Activated CD4-positive, CD25-positive, alpha-beta regulatory T cell treated with anti-CD3 and anti-CD28 coated beads, Interleukin-2, amount 50 U/mL, for 16 hours (primary cell): ENCODE measurements around the gene MEIS2.

Source experiments
- DNase-seq: peaks from one replicate; pipeline ENCODE4 v3.0.0-alpha.2; 2020; ENCODE audit warnings: low read depth, low spot score

The MEIS2 gene

DNA sequence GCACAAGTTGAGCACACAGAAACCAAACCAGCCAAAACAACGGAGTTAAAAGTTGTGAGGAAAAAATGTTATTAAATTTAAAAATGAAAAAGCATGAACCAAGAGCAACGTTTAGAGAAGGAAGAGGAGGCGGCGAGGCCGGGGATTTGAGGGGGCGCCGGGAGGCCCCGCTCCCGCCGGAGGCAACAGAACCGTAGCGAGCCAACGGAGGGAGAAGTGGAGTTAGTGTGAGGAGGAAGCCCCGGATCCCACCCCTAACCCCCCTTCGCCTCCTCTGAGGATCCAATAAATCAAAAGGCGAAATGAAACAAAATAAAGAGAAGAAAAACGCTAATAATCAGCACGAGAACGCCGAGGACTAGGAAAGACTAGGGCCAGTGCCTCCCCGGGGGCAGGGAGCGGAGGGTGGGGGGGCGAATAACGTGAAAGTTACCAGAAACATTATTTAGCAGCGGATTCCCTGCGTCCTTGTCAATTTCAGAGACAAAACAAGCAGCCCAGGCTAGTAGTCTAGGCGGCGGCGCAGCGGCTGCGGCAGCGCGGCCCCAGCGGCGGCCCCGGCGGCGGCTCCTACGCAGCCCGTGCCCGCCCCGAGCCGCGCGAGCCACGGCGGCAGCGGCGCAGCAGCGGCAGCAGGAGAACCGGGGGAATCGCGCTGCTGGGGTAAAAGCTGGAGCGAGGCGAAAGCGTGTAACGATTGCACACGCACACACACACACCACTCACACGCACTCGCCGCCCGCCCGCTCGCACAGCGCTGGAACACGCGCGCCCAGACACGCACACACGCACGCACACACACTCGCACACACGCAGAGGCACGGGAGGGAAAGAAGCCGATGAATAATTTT, 1.7 kb downstream of the MEIS2 start:
- DNase-seq, result no peak

DNA sequence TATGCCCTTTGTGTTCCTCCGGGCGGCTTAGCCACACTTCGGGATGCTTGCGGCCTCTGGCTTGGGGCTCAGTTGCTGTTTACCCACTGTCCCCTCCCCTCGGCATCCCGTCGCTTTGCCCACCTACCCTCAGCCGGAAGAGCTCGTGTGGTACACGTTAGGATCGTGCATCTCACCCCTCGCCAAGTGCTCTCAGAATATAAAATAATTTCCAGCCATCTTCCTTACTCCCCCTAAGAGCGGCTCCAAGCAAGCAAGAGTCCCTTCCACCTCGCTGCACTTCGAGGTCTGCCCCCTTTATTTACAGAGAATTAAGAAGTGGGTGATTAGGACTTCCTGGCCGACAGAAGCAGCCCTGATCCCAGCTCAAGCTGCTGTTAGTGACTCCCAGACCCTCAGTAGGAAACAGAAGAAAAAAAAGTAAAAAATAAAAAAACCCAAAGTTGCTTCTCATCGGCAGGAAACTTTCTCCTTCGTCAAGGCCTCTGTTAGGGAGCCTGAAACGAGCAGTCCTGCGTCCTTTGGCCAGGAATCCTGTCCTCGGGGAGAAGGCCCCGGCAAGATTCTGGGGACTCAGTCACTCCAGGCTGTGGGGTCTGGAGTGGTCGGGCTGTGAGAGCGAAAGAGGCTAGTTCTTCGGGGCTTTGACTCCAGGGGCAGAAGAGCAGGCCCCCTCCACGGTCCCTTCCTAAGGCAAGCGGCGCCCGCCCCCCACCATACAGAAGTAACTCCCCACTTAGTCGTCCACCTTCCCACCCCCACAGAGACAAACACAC, 3.0 kb downstream of the MEIS2 start:
- DNase-seq, result no peak

DNA sequence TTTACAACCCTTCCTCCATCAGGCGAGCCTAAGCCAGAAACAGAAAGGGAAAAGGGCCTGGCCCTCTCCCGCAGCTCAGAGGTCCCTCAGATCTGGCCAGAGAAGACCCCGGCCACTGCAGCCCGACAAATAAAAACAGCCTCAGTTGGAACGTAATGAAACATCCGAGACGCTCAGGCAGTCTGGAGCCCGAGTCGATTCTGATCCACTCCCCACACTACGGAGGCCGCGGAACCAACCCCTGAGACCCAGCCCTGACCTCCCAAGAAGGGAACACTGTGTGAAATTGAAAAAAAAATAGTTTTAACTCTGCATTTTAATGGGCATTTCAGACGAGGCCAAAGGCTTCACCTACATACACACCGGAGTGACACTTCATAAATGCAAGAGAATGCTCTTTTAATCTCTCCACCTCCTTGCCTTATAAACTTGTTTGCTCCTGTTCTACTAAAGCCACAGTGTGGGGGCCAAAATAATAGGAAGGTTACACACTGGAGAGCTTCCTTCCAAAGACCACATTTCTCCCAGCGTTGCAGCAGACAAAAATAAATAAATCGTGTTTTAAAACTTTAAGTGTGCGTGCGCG, 3.7 kb downstream of the MEIS2 start:
- no peak for DNase-seq

DNA sequence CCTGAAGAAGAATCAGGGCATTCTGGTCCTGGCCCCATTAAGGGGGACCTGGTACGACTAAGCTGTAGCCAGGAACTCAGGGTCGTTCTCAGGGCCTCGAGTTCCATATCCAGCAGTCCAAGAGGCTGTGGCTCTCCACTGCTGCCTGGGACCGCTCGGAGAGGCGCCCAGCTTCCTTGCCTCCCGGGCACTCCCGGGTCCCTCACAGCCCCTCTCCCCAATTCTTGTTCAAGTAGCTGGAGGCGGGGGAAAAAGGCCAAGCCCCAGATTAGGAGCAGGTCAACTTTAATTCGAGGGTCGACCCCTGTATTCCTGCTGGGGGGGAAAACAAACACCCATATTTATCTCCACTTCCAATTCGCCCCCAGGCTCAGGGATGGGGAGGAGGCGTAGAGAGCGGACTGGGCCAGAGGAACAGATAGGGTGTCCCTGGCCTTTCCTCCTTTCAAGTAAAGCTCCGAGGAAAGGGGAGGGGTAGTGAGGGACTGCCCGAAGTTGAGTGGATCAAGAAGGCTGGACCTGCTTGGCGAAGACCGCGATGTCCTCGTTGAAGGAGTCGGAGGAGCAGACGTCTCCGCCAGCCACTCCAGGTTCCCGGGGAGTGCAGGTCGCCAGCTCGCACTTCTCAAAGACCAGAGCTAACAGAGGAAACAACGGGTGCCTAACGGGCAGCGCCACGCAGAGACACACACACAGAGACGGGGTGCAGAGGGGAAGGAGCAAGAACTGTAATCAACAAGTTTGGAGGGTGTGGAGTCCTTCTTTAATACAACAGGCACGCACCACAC, 4.4 kb downstream of the MEIS2 start:
- no peak for DNase-seq

DNA sequence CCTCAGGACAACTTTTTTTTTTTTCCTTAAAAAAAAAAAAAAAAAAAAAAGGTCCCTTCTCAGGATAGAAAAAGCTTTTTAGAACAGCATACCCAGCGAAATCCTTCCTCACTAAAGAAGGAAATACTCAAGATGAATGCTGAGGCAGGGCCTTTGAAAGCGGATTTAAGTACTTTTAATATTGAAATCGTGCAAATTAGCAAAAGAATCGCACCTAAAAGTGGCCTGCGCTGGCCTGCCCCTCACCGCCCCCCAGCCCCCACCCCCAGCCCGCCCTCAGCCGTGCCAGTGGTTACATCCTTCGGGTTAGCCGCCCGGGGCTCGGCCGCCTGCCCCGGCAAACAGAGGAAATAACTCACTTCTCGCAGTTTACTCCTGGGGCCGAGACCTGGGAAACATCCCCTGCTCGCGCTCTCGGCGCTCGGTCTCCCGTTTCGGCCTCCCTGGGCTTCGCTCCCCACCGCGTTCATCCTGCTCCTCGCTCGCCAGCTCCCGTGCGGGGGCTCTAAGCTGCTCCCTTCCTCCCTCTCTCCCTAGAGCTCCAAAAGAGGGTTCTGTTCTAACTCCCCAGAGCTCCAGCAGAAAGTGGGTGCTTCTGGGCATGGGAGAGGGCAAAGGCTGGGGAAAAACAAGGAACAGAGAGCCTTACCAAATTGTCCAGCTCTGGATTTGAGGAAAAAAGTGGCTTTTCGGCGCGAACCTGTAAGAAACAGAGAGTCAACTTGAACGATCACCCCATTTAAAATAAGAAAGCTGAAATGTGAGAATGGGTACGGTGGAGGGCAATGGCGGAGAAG, 5.2 kb downstream of the MEIS2 start:
- no peak for DNase-seq

DNA sequence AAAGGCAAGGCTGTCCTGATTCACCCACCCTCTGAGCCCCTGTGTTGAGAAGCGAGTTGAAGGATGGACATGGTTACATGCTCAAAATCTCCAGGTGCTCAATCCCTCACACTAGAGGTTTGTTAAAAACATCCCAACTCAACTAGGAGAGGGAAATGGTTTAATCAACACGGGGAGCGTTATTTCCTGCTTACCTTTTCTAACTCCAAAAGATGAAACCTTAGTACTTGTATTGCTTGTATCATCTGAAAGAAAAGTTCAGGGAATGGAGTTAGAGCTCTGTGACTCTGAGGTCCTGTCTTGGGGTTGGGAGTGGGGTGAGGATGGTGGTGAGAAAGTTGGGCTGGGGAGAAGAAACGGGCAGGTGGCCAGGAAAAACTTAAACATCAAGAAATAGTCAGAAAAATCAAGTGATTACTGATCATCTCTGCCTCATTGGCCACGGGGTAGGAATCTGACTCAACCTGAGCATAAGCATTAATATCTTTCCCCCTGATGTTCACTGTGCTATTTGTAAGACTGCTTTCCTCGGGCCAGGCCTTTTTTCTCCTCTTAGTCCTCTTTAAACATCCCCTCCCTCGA, 5.9 kb downstream of the MEIS2 start:
- DNase-seq, result no peak

DNA sequence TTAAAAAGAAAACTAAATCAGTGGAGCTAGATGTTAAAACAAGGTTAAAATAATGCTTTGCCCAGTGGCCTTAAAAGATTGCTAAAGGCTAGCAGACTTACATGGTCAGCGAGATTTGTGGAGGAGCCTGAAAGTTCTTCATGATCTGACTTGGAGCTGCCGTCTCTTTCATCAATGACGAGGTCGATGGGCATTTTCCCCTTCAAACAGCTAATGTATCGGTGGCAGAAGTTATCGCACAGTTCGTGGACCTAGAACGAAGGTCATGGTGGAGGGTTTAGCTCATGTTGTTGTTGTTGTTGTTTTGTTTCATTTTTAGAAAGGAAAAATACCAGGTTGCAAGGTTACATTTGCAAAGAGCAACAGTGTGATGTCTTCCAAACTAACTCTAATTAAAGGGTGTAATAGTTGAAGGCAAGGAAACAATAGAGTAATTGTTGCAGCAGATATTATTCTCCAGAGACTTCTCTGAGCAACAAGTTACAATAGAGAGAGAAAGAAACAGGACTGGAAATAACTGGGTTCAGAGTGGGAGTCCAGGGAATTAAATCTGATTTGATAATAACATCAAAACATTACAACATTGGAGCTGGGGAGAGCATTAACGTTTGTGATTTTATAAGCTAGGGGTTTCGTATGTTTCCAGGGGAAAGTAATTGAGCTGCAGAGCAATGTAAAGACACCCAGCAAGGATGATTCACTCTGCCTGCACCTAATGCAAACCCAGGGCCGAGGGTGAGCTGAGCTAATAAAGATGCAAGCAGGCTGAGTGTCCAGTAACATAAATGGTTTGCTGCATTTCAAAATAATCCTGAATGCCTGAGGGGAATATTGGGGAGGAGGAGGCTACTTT, 6.6 kb downstream of the MEIS2 start:
- DNase-seq, result no peak

DNA sequence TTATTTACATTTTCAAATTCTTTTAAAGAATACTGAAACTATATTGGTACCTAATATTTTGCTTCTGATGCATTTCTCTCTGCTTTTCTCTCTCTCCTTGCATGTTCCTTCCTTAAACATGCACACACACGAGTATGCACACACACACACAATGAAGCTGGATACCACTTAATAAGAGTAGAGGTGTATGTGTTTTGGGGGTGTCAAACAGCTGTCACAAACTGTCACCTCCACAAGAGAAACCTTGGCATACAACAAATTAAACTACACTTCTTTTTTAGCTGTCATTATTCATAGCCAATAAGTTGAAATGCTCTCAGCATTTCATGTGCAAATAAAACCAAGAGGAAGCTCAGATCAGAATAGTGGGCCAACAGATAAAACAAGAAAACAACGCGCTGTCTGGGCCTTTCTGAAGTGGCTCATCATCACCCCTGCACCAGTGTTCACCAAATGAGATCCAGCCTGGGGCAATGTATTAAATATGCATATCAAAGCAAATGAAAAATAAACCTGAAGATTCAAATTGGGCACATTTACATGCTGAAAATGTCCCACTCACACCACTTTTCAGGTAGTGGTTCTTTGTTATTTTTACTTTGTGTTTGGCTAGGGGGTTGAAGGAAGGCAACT, 9.7 kb downstream of the MEIS2 start:
- no peak for DNase-seq

DNA sequence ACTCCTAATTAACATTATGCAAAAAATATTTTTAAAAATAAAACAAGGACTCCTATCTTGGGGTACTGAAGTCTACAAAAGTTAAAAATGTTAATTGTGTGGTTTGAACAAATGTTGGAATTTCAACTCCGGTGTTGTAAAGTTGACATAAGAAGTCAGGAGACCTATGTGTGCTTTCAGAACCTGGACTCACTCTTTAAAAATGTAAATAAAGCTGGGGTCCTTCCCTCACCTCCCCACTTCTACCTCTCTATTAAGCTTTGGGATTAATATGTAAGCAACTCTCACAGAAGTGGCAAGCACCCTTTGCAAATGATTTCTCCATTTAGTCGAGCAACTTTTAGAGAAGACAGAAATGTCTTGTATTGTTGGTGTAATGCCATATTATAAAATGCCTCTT, 11.9 kb downstream of the MEIS2 start:
- DNase-seq, result no peak

DNA sequence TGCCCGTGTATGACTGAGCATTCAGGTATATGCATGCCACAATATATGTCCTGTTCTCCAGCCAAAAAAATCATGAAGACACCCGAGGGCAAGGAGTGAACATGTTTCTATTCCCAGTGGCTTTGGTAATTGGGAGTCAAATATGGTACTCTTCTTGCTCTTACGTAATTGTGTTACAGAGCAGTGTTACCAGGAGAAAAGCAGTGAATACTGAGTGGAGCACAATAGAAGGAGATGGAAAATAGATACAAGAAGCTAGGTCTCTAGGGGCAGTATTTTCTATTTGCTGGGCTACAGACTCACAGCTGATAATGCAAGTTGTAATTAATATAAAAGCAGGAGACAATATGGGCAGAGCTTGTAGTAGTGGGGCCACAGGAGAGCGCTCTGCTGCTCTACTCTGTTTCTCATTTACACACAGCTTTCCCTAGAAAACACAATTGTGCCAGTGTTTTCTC, 13.2 kb downstream of the MEIS2 start:
- DNase-seq, result no peak

DNA sequence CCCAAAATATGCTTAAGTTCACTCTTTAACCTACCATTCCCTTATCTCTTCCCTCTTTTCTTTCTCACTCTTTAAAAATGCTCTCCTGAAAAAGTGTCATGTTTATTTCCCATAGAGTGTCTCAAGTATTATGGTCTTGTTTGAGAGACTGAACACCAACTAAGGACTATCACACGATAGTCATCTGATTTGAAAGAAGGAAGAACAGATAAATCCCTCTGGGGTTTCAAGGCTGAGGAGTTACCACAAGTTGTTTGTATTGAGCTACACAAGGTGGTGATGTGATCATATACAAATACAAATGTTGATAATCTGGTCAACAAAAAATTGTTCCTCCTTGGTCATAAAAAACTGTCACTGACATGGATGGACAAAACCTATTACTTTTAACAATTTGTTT, 13.8 kb downstream of the MEIS2 start:
- DNase-seq, result no peak

DNA sequence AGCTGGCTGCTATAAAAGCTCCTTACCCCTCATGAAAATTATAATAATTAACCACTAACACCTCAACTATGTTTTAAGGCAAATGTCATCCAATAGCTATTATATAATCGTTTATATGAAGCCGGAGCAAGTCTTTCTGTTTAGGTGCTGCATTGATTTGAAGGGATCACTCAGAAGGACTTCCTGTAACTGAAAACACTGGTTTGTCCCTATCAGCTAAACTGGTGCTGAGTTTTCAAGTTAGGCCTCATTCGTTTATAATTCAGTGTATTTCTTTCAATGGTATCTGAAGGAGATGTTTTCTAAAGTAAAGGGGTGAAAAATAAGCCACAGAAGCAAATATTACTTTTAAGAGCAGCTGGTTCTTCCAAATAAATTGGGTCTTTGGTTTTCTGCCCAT, 14.2 kb downstream of the MEIS2 start:
- DNase-seq, result no peak

DNA sequence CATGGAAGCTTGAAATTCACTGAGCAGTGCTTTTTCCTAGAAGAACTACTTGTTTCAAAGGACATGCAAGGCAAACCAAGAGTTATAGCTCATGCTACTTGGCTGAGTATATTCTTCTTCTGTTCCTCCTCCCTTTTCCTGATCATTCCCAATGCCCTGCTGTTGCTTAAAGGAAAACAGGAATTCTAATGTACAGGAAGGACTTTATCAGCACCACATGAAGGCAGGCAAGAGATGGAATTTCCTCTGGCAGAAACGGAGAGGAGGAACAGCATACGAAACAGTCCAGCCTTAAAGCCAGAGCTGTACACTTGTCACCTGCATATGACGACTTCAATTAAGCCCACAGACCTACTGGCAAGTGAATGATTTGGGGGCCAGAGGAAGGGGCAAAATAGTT, 15.7 kb downstream of the MEIS2 start:
- DNase-seq, result no peak

DNA sequence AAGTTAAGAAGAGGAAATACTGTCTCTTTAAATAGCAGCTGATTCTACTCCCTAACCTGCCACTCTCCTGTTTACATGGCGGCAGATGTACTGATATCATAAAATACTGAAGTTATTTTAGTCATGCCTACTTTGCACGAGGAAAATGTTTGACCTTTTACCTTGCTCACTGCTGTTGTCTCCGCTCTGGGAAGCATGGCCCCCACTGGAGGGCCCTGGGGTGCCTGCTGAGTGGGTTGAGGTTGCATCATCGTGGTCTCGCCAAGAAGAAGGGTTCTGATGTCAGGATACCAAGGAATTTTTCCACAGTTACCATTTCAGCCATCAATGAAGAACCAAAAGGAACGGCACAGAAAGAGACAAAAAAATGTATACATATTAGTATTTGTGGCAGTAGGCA, 16.7 kb downstream of the MEIS2 start:
- DNase-seq, result no peak

DNA sequence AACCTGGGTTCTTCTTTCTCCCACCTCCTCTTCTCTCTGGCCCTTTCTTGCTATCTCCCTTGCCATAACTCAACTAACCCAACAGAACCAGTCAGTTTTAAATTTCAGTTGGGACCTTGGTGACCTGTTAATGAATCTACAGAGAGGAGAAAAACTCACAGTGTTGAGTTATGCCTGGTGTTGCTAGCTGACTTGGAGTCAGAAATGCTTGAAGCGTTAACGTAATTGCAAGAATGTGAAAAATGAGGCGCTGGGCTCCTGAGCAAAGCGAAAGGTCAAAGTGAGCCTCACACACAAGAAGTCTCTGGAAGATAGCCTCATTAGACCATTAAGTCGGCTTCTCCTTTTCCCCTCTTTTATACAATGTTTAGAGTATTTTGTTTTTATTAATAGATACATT, 18.4 kb downstream of the MEIS2 start:
- DNase-seq, result no peak

DNA sequence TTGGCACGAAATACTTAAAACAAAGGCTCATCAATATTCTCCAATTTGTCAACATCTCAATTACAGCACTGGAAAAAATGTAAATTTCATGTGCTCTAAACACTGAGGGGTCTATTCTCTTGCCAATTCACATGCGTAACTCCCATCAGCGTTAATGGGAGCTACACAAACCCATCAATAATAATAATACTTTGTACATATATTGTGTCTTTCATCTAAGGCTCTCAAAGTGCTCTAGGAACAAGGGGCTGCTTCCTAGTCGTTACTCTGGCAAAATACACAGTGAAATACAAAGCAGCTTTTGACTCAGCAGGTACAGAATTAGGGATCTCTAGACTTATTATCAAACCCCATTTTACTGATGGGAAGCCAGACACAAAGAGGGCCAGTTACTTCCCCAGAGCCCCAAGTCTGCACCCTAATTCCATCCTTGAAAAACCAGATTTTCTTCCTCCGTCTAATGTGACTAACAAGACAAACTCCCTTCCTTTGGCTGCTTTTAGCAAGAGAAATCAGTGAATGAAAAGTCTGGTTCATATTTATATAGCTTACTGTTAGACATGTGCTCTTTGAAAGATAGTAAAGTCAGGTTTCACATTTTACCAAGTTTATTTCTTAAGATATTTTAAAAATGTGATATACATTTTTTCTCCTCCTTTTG, 20.0 kb downstream of the MEIS2 start:
- DNase-seq, result no peak

DNA sequence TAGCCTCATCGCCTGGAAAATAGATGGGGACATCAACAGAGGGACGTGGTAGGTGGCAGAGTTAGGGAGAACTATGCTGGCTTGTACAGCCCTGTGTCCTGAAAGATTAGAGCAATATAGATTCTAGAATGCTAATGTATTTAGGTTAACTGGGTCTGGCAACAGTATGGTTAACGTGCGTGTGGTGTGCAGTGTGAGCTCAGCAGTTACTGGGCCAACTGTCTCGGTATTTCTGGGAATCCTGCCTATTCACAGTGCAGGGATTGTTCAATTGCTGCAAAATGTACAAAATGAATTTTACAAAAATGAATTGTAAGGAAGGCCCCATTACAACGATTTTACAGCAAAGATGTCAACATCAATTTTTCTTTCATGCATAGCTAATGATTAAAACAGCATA, 20.6 kb downstream of the MEIS2 start:
- DNase-seq, result no peak

DNA sequence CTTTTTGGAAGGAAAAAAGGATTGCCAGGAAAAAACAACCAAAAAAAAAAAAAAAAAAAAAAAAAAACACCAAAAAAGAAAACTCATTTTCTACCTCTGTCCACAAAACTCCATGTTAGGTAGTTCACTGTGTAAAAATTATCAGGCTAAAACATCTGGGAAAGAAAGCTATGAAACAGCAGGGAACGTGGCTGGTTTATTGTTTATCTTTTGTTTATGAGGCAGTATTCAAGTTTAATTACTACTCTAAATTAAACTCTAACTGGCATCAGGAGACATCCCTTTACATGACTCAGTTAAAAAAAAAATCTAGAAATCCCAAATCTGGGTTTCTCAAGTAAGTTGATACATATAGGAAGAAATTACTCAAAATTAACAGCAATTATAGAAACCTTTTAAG, 21.8 kb downstream of the MEIS2 start:
- DNase-seq, result no peak
